ENCODE results near the gene NR3C2. TPM values are rescaled to one million over a fixed set of nuclear protein-coding genes. Genes with fewer than 3 reads are reported as not detected.

NR3C2 gene
- polyA plus RNA-seq, 1 donor: 20.4 TPM

GRCh38 chr4:148068065-148068911, 373.9 kb downstream of the NR3C2 start:
- DNase-seq: no peak

- no peak for DNase-seq
Observed at GRCh38 chr4:148067301-148067916, 374.8 kb downstream of the NR3C2 start.

- DNase-seq: no peak
Observed at GRCh38 chr4:148065075-148065474, 377.1 kb downstream of the NR3C2 start.

- DNase-seq: no peak
Observed at GRCh38 chr4:148064451-148064850, 377.8 kb downstream of the NR3C2 start.

- DNase-seq: no peak
Observed at GRCh38 chr4:148062301-148062950, 379.8 kb downstream of the NR3C2 start.

GRCh38 chr4:148061795-148062194, 380.4 kb downstream of the NR3C2 start:
- no peak for DNase-seq

- DNase-seq: no peak
Observed at GRCh38 chr4:148061141-148061481, 381.1 kb downstream of the NR3C2 start.

GRCh38 chr4:148060264-148061140, 381.7 kb downstream of the NR3C2 start:
- no peak for DNase-seq

- DNase-seq: no peak
Observed at GRCh38 chr4:148059617-148060180, 382.5 kb downstream of the NR3C2 start.

- no peak for DNase-seq
Observed at GRCh38 chr4:148057984-148058859, 384.0 kb downstream of the NR3C2 start.

GRCh38 chr4:148057516-148057915, 384.7 kb downstream of the NR3C2 start:
- DNase-seq: no peak

GRCh38 chr4:148056879-148057278, 385.3 kb downstream of the NR3C2 start:
- no peak for DNase-seq

- DNase-seq: no peak
Observed at GRCh38 chr4:148055844-148056243, 386.4 kb downstream of the NR3C2 start.

GRCh38 chr4:148054275-148054674, 387.9 kb downstream of the NR3C2 start:
- DNase-seq: no peak

GRCh38 chr4:148053298-148054003, 388.8 kb downstream of the NR3C2 start:
- DNase-seq: no peak

GRCh38 chr4:148052448-148052847, 389.8 kb downstream of the NR3C2 start:
- no peak for DNase-seq

GRCh38 chr4:148051403-148051802, 390.8 kb downstream of the NR3C2 start:
- DNase-seq: no peak

GRCh38 chr4:148048598-148048997, 393.6 kb downstream of the NR3C2 start:
- no peak for DNase-seq

- DNase-seq: no peak
Observed at GRCh38 chr4:148044912-148045352, 397.3 kb downstream of the NR3C2 start.

GRCh38 chr4:148044089-148044911, 397.9 kb downstream of the NR3C2 start:
- no peak for DNase-seq

Measured in hindlimb muscle (tissue), 1 donor.